NCI-H2029 treated with DMSO at 0.1 percent for 48 hours (cell line): ENCODE data around the gene IL22RA2.

ENCODE experiments used
- DNase-seq: peaks from one replicate; lab custom pipeline; 2025; lab: John Stamatoyannopoulos, UW

Gene IL22RA2

GRCh38 chr6:137166247-137167098 is 7.0 kb downstream of the IL22RA2 start:
- no peak for DNase-seq

- DNase-seq = no peak
Observed at GRCh38 chr6:137165375-137166246, 7.8 kb downstream of the IL22RA2 start.

GRCh38 chr6:137163732-137164318 is 9.6 kb downstream of the IL22RA2 start:
- no peak for DNase-seq

- DNase-seq = no peak
Observed at GRCh38 chr6:137162692-137163306, 10.6 kb downstream of the IL22RA2 start.

GRCh38 chr6:137161949-137162348 is 11.5 kb downstream of the IL22RA2 start:
- no peak for DNase-seq

- DNase-seq = no peak
Observed at GRCh38 chr6:137160763-137161162, 12.7 kb downstream of the IL22RA2 start.

- no peak for DNase-seq
Observed at GRCh38 chr6:137159912-137160311, 13.5 kb downstream of the IL22RA2 start.

- DNase-seq = no peak
Observed at GRCh38 chr6:137157601-137158000, 15.8 kb downstream of the IL22RA2 start.

- DNase-seq = no peak
Observed at GRCh38 chr6:137156650-137157049, 16.8 kb downstream of the IL22RA2 start.

GRCh38 chr6:137155830-137156229 is 17.6 kb downstream of the IL22RA2 start:
- no peak for DNase-seq

GRCh38 chr6:137150072-137150471 is 23.4 kb downstream of the IL22RA2 start:
- DNase-seq = no peak

- DNase-seq = no peak
Observed at GRCh38 chr6:137149035-137149393, 24.4 kb downstream of the IL22RA2 start.

- no peak for DNase-seq
Observed at GRCh38 chr6:137148306-137149034, 25.0 kb downstream of the IL22RA2 start.

- DNase-seq = no peak
Observed at GRCh38 chr6:137147195-137147594, 26.2 kb downstream of the IL22RA2 start.

GRCh38 chr6:137146206-137146605 is 27.2 kb downstream of the IL22RA2 start:
- no peak for DNase-seq

GRCh38 chr6:137145421-137145820 is 28.0 kb downstream of the IL22RA2 start:
- no peak for DNase-seq

GRCh38 chr6:137136065-137136464 is 37.4 kb downstream of the IL22RA2 start:
- DNase-seq = no peak

GRCh38 chr6:137134483-137134882 is 39.0 kb downstream of the IL22RA2 start:
- no peak for DNase-seq

GRCh38 chr6:137133122-137133521 is 40.3 kb downstream of the IL22RA2 start:
- no peak for DNase-seq

- DNase-seq = no peak
Observed at GRCh38 chr6:137126875-137127485, 46.5 kb downstream of the IL22RA2 start.

GRCh38 chr6:137123078-137123477 is 50.4 kb downstream of the IL22RA2 start:
- no peak for DNase-seq
